ENCODE data around the gene LOXHD1.

GRCh38 chr18:46656326-46657114 lies 500 bp downstream of the LOXHD1 start:
- TF ChIP-seq CTCF (conservative IDR thresholded peaks at IDR 0.05; ENCODE audit: low read depth, low read length): no peak
- no peak for TF ChIP-seq USF2 (IDR thresholded peaks at IDR 0.05; ENCODE audit: low read depth, low read length)
- no peak for TF ChIP-seq RFX5 (IDR thresholded peaks at IDR 0.05; ENCODE audit: low read depth, low read length)
- TF ChIP-seq CEBPB (IDR thresholded peaks at IDR 0.05; ENCODE audit: low read depth, low read length): no peak
- no peak for TF ChIP-seq POLR2A (IDR thresholded peaks at IDR 0.05; ENCODE audit: low read depth, low read length)
- TF ChIP-seq RAD21 (IDR thresholded peaks at IDR 0.05; ENCODE audit: low read length): no peak
- TF ChIP-seq SMC3 (IDR thresholded peaks at IDR 0.05; ENCODE audit: low read depth, low read length): no peak
- no peak for TF ChIP-seq MXI1 (IDR thresholded peaks at IDR 0.05; ENCODE audit: borderline replicate concordance, low read depth, low read length)
- TF ChIP-seq MAFK (IDR thresholded peaks at IDR 0.05; ENCODE audit: low read depth, low read length): no peak
